Adrenal gland (tissue), 12 donors: Measurements from ENCODE around the gene NMRK1. TPM values are rescaled to one million over a fixed set of nuclear protein-coding genes. Genes with fewer than 3 reads are reported as not detected.

Experiments used
- DNase-seq, 7 donors: peaks; one replicate each; pipeline ENCODE4 v3.0.0-alpha.2; 2019 to 2020
- H3K27ac ChIP-seq, 5 donors: fragments of 200-600 bp; sonication (generic) in 4 of 5; 1 replicate in 3 of 5; 2 replicates in 2 of 5; pipeline versions ENCODE4 v1.5.1 to v1.8.0; 2016 to 2020; ENCODE audit warnings: mild to moderate bottlenecking in 1 of 5
- H3K27me3 ChIP-seq: fragments of 200-600 bp; 2 replicates; pipeline ENCODE4 v1.8.0; 2021
- H3K36me3 ChIP-seq, 2 donors: fragments of 200-600 bp; replicated peaks in 1 of 2; 1 replicate in 1 of 2; 2 replicates in 1 of 2; pipeline versions ENCODE4 v1.5.1 to v1.8.0; 2018 to 2022
- H3K4me1 ChIP-seq, 2 donors: fragments of 200-600 bp; replicated peaks in 1 of 2; 1 replicate in 1 of 2; 2 replicates in 1 of 2; pipeline versions ENCODE4 v1.5.1 to v1.8.0; 2018 to 2021
- H3K4me3 ChIP-seq, 4 donors: fragments of 200-600 bp; sonication (generic) in 3 of 4; one replicate each; pipeline ENCODE4 v1.5.1; 2016 to 2018
- H3K9me3 ChIP-seq, 3 donors: fragments of 200-600 bp; sonication (generic) in 1 of 3; replicated peaks in 1 of 3; 1 replicate in 2 of 3; 2 replicates in 1 of 3; pipeline versions ENCODE4 v1.5.1 to v1.8.0; 2016 to 2021
- POLR2A ChIP-seq, 2 donors: fragments of 450-650 bp; IDR thresholded peaks; one replicate each; pipeline ENCODE4 v1.6.1; 2017; ENCODE audit warnings: antibody characterized with exemption in 2 of 2, mild to moderate bottlenecking in 2 of 2, moderate library complexity in 1 of 2
- WGBS, 4 donors: extraction: QIAGEN DNeasy Blood & Tissue Kit in 2 of 4; methylation state at CpG; one replicate each; pipeline versions ENCODE4 v1.1.5 to v1.1.7; 2013 to 2017; 5-methylcytosine and 5-hydroxymethylcytosine counted together
- intact Hi-C, 2 donors: fragments of 100-400 bp; cut with DNase I; formaldehyde crosslinking; loops; one replicate each; pipeline versions ENCODE4 v1.14.1 to v1.15.0; 2022 to 2023
- polyA plus RNA-seq, 3 donors: library from polyadenylated mRNA; stranded (reverse); fragments of 200-250 nt in 2 of 3; fragments of 350-450 nt in 1 of 3; fragmentation: Illumina TruSeq in 1 of 3; extraction: RNeasy Lipid Tissue Mini Kit (QIAGEN cat#74804) in 1 of 3; gene quantifications; one replicate each; pipeline ENCODE4 v1.2.3, GENCODE V29; 2013 to 2014
- total RNA-seq, 9 donors: library from RNA; depleted of rRNA in 4 of 9; stranded (reverse); fragments of >200 nt in 4 of 9; fragments of 120-200 nt in 1 of 9; fragmentation: NEBNext Ultra II Directional in 1 of 9; extraction: Animal tissue kit (Norgen Biotek cat#: 25700) in 1 of 9; gene quantifications; one replicate each; pipeline versions ENCODE4 v1.1.0 to v1.2.4, GENCODE V29; 2013 to 2023
- TF ChIP-seq, protein P1 (sequence below), 6 experiments: fragments of 450-650 bp in 4 of 6; fragments of 200-600 bp in 2 of 6; sonication (generic) in 1 of 6; IDR thresholded peaks; 1 replicate in 5 of 6; 2 replicates in 1 of 6; pipeline versions ENCODE4 v1.5.1 to v1.8.0; 2016 to 2021; ENCODE audit warnings: antibody characterized with exemption in 6 of 6, mild to moderate bottlenecking in 2 of 6, moderate library complexity in 1 of 6
- donor health status: healthy with polysubstance abuse.
- donor health status: Bipolar disorder and iron deficiency.
- donor health status: DM: yes; HTN: yes; CAD: no.
- donor health status: DM: no; HTN: no; CAD: no.
- donor health status: DM: no; HTN: no; CAD: no.
- donor health status: DM: yes; HTN: yes; CAD: no.

The NMRK1 gene
- total and polyA plus RNA-seq, 12 donors, result 4.3 to 93.2 (median 21.3) TPM

DNA sequence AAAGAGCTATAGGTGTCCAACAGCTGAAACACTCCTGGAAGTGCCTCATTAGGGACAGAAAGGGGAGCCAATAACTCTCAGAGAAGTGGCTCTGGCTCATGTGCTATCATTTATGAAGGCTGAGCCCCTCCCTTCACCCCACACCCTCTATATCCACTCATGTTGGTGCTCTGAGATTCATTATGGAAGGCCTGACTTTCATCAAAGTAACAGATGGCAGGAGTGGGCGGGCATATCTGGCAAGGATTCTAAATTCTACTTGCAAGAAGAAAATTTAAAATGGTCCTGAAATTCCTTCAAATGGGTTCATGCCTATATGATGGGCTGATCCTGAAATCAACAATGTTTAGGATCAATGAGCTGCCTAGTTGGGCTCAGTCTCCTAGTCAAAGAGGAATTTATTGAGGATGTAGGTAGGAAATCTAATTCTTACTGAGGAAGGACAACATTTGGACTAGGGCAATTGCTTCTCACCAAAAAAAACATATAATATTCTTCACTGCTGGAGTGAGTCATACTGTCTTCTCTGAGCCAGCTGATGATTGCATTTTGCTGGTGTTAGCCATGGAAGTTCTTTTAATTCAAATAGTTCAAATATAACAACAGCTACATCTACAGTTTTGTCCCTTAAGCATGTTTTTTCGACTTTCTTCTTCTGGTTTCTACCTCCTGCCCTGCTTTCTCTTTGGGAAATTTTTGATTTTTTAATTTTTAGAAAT, 23.5 kb downstream of the NMRK1 start:
- H3K27ac ChIP-seq, result no peak overlapping the region
- intact Hi-C loops, result no loop called here
- DNase-seq, result no peak

DNA sequence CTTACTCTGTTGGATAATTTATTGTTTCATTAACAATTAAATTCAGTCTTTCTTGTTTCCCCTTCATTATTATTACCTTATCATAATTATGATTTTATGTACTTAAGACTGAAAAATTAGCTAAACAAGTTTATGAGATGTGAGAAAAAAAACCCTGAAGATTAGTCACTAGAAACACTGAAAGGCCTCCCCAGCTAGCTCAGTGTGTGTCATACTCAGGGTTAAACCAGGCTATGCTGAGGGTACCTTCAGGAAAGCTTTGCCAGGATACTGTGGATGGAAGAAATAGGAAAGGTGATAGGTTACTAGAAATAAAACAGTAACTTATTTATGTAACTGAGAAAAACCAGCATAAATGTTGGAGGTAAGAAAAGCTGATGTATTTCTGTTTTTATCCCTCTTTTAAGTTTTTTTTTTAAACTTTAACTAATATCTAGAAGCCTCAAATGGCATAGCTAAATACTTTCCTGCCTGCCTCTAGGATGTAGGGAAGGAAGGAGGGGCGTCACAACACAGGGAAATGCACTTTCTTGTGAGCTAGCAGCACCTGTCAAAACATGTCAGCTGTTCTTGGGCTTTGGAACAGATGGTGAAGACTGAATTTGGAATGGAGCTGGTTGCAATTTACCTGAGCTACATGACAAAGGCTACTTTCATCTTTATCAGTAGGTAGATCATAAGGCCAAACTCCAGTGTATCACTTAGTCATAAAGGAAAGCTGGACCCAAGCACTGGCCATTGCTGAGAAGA, 24.2 kb downstream of the NMRK1 start:
- no peak for DNase-seq
- intact Hi-C loops, result no loop called here
- H3K4me3 ChIP-seq, result no peak overlapping the region
- H3K9me3 ChIP-seq, result no peaks in the 10 kb centered on the region
- no peak overlapping the region for H3K27ac ChIP-seq
- no peaks in the 10 kb centered on the region for H3K36me3 ChIP-seq
- H3K4me1 ChIP-seq, result no peaks in the 10 kb centered on the region
- WGBS, 4 donors, result 74 to 93% (median 89%) methylated on average over 1 of the region's 1 CpG
- TF ChIP-seq POLR2A (IDR thresholded peaks at IDR 0.05), result no peak
- no peaks in the 10 kb centered on the region for H3K27me3 ChIP-seq

More for the DNA sequence above, 23.5 kb downstream of the NMRK1 start:
- H3K4me1 ChIP-seq, result no peaks in the 10 kb centered on the region
- no peaks in the 10 kb centered on the region for H3K27me3 ChIP-seq
- WGBS, 4 donors, result 86 to 95% (median 91%) methylated on average over 2 of the region's 2 CpGs
- no peak overlapping the region for H3K4me3 ChIP-seq
- no peaks in the 10 kb centered on the region for H3K9me3 ChIP-seq
- TF ChIP-seq, protein P1, sequence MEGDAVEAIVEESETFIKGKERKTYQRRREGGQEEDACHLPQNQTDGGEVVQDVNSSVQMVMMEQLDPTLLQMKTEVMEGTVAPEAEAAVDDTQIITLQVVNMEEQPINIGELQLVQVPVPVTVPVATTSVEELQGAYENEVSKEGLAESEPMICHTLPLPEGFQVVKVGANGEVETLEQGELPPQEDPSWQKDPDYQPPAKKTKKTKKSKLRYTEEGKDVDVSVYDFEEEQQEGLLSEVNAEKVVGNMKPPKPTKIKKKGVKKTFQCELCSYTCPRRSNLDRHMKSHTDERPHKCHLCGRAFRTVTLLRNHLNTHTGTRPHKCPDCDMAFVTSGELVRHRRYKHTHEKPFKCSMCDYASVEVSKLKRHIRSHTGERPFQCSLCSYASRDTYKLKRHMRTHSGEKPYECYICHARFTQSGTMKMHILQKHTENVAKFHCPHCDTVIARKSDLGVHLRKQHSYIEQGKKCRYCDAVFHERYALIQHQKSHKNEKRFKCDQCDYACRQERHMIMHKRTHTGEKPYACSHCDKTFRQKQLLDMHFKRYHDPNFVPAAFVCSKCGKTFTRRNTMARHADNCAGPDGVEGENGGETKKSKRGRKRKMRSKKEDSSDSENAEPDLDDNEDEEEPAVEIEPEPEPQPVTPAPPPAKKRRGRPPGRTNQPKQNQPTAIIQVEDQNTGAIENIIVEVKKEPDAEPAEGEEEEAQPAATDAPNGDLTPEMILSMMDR (IDR thresholded peaks at IDR 0.05), result no peak
- no peak for TF ChIP-seq POLR2A (IDR thresholded peaks at IDR 0.05)
- no peaks in the 10 kb centered on the region for H3K36me3 ChIP-seq

DNA sequence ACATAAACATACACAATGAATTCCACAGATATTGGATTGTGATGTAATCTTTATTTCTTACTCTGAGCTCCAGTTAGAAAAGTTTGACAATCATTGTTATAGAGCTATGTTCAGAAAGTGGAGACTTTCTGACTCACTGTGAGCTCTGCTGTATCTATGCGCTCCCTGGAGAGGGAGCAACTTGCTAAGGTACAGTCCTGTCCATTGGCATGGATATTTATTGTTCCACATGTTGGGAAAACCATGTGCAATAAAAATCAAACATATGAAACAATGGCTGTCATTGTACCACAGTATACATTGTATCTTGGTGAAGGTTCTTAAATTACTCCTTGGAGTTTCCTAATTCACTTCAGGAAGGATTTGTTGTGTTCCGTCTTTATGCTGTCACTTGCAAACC, 26.8 kb downstream of the NMRK1 start:
- Histone ChIP-seq H3K27ac (no peak overlapping the region), H3K27me3 (no peaks in the 10 kb centered on the region), H3K4me1 (no peaks in the 10 kb centered on the region), H3K9me3 (no peaks in the 10 kb centered on the region), H3K4me3 (no peak overlapping the region), H3K36me3 (no peaks in the 10 kb centered on the region)
- DNase-seq, result no peak
- intact Hi-C loops, result no loop called here
- 95 to 99% (median 98%) methylated on average over 2 of the region's 2 CpGs for whole genome bisulfite sequencing, 4 donors
- no peak for TF ChIP-seq POLR2A (IDR thresholded peaks at IDR 0.05)
- TF ChIP-seq, protein P1 (IDR thresholded peaks at IDR 0.05), result no peak

DNA sequence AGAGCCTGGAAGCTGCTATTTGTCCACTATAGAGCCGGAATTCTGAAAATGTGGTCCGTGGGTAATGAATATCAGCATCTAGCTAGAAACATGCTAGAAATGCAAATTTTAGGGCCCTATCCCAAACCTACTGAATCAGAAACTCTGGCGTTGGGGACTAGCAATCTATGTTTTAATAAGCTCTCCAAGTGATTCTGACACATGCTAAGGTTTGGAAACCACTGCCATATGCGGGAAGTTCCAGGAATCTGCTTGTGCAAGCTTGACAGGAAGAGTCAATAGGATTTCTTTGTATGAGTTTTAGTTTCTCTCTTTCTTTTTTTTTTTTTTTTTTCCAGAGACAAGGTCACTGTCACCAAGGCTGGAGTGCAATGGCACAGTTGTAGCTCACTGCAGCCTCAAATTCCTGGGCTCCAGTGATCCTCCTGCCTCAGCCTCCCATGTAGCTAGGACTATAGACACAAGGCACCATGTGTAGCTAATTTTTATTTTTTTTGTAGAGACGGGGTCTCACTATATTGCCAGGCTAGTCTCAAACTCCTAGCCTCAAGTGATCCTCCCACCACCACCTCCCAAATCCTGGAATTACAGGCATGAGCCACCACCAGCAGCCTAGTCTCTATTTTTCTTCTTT, 33.5 kb downstream of the NMRK1 start:
- no peak overlapping the region for H3K27ac ChIP-seq
- no peak for TF ChIP-seq POLR2A (IDR thresholded peaks at IDR 0.05)
- TF ChIP-seq, protein P1 (IDR thresholded peaks at IDR 0.05), result no peak
- H3K9me3 ChIP-seq, result no peaks in the 10 kb centered on the region
- H3K4me1 ChIP-seq, result no peaks in the 10 kb centered on the region
- H3K4me3 ChIP-seq, result no peak overlapping the region
- H3K36me3 ChIP-seq, result no peaks in the 10 kb centered on the region
- 83 to 95% (median 85%) methylated on average over 5 of the region's 5 CpGs for WGBS, 4 donors
- peak in 1 of 7 donors; percentile 21 for DNase-seq
- intact Hi-C loops, result no loop called here
- no peaks in the 10 kb centered on the region for H3K27me3 ChIP-seq
